ENCODE results near the gene GLA. TPM values are rescaled to one million over a fixed set of nuclear protein-coding genes. Genes with fewer than 3 reads are reported as not detected.

Gene GLA
- total and polyA plus RNA-seq, 2 of the 8 experiments (the other 6 are each of a cell fraction or from before 2014, with no cell fraction given): 33.6 to 47.3 TPM

GRCh38 chrX:101362757-101363156 is 45.0 kb downstream of the GLA start (continued):
- no peak for TF ChIP-seq CHD7 (IDR thresholded peaks at IDR 0.05; ENCODE audit: insufficient replicate concordance, low read length)
- no peak for TF ChIP-seq KDM1A (IDR thresholded peaks at IDR 0.05; ENCODE audit: borderline replicate concordance, low read length)
- no peak for TF ChIP-seq NANOG (IDR thresholded peaks at IDR 0.05; ENCODE audit: insufficient read depth, low read depth, low read length, poor library complexity, severe bottlenecking)
